Mammary epithelial cell (primary cell): ENCODE results near the gene FRAS1.

ENCODE experiments used
- EZH2 ChIP-seq: IDR thresholded peaks from 2 replicates; pipeline ENCODE4 v1.6.1; 2012; ENCODE audit warnings: low read length, inconsistent platforms, borderline replicate concordance
- TF ChIP-seq, protein P1 (sequence below), 2 donors: IDR thresholded peaks in 1 of 2; conservative IDR thresholded peaks in 1 of 2; 2 replicates each; pipeline ENCODE4 v1.5.1; 2011 to 2012; ENCODE audit warnings: inconsistent platforms in 2 of 2, low read length in 2 of 2, mild to moderate bottlenecking in 2 of 2, control low read depth in 1 of 2, low read depth in 1 of 2; ENCODE audit not compliant: insufficient read depth in 1 of 2; ENCODE audit errors: extremely low read depth in 1 of 2

DNA sequence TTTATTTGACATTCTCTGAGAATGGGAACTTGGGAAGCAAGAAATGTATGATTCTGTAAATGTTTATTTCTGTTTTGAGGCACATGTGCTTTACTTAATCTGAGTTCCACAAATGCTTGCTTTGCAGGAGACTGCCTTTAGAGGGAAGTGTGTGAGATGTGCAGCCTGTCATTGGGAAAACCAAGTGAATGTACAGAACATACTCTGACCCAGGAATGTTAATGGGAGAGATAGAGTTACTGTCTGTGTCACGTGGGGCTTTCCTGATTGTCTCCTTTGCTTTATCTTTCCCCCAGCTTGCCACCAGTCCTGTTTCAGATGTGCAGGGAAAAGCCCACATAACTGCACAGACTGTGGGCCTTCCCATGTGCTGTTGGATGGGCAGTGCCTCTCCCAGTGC lies 275.9 kb downstream of the FRAS1 start:
- TF ChIP-seq, protein P1, sequence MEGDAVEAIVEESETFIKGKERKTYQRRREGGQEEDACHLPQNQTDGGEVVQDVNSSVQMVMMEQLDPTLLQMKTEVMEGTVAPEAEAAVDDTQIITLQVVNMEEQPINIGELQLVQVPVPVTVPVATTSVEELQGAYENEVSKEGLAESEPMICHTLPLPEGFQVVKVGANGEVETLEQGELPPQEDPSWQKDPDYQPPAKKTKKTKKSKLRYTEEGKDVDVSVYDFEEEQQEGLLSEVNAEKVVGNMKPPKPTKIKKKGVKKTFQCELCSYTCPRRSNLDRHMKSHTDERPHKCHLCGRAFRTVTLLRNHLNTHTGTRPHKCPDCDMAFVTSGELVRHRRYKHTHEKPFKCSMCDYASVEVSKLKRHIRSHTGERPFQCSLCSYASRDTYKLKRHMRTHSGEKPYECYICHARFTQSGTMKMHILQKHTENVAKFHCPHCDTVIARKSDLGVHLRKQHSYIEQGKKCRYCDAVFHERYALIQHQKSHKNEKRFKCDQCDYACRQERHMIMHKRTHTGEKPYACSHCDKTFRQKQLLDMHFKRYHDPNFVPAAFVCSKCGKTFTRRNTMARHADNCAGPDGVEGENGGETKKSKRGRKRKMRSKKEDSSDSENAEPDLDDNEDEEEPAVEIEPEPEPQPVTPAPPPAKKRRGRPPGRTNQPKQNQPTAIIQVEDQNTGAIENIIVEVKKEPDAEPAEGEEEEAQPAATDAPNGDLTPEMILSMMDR (conservative IDR thresholded peaks at IDR 0.05 in 1 of 2, IDR thresholded peaks at IDR 0.05 in 1 of 2; ENCODE audit: extremely low read depth in 1 of 2, insufficient read depth in 1 of 2, low read depth in 1 of 2, low read length in 2 of 2), result no peak
- TF ChIP-seq EZH2, result no peak
